GM12878 (cell line): ENCODE data around the gene IL17A. TPM values are rescaled to one million over a fixed set of nuclear protein-coding genes. Genes with fewer than 3 reads are reported as not detected.
A peak's percentile ranks its signal among the peaks of the same experiment; 100 is the strongest.

Experiments used
- ATF2 ChIP-seq: IDR thresholded peaks from 2 replicates; pipeline ENCODE4 v1.6.1; 2012; ENCODE audit warnings: low read length, inconsistent platforms
- CHD2 ChIP-seq: IDR thresholded peaks from 2 replicates; pipeline ENCODE4 v1.6.1; 2011; ENCODE audit warnings: low read depth, low read length, improper control_type of control experiment, borderline replicate concordance
- HCFC1 ChIP-seq: fragments of 150-350 bp; IDR thresholded peaks from 2 replicates; pipeline ENCODE4 v1.6.1; 2014; ENCODE audit warnings: low read length
- JUNB ChIP-seq: IDR thresholded peaks from 2 replicates; pipeline ENCODE4 v1.6.1; 2016; ENCODE audit warnings: antibody characterized with exemption, mild to moderate bottlenecking
- KAT2A ChIP-seq: conservative IDR thresholded peaks from 2 replicates; pipeline ENCODE4 v1.6.1; 2011; ENCODE audit warnings: low read depth, low read length; ENCODE audit not compliant: control insufficient read depth
- NFIC ChIP-seq: IDR thresholded peaks from 2 replicates; pipeline ENCODE4 v1.6.1; 2012; ENCODE audit warnings: low read depth, mild to moderate bottlenecking, inconsistent platforms, low read length, moderate library complexity
- POLR2AphosphoS2 ChIP-seq: IDR thresholded peaks from 2 replicates; pipeline ENCODE4 v1.6.1; 2011; ENCODE audit warnings: low read depth, mild to moderate bottlenecking, low read length, improper control_type of control experiment, moderate library complexity
- RUNX3 ChIP-seq: IDR thresholded peaks from 2 replicates; pipeline ENCODE4 v1.6.1; 2012; ENCODE audit warnings: low read length, inconsistent platforms
- SMAD1 ChIP-seq: fragments of 450-650 bp; IDR thresholded peaks from 2 replicates; pipeline ENCODE4 v1.6.1; 2018; ENCODE audit warnings: mild to moderate bottlenecking, low read depth; ENCODE audit not compliant: partially characterized antibody
- YY1 ChIP-seq: IDR thresholded peaks from 2 replicates; pipeline ENCODE4 v1.6.1; 2011; ENCODE audit warnings: low read depth, mild to moderate bottlenecking, low read length
- ZBTB4 ChIP-seq: fragments of 450-650 bp; formaldehyde crosslinking; IDR thresholded peaks from 2 replicates; pipeline ENCODE4 v1.4.0; 2022; ENCODE audit warnings: mild to moderate bottlenecking, moderate library complexity
- ZNF592 ChIP-seq: fragments of 450-650 bp; IDR thresholded peaks from 2 replicates; pipeline ENCODE4 v1.6.1; 2017; ENCODE audit warnings: mild to moderate bottlenecking, moderate library complexity
- polyA plus RNA-seq, 11 experiments: library from polyadenylated mRNA; depleted of rRNA in 4 of 11; unstranded in 6 of 11; stranded (reverse) in 5 of 11; fragments of >200 nt; fragmentation: Nextera tagmentation in 4 of 11; fragmentation: Illumina TruSeq in 1 of 11; extraction: Ambion mirVana in 4 of 11; extraction: Trizol in 1 of 11; gene quantifications; 1 replicate in 1 of 11; 2 replicates in 10 of 11; pipeline versions ENCODE4 v1.2.1 to v1.2.3, GENCODE V29; 2011 to 2016; ENCODE audit warnings: inconsistent platforms in 2 of 11, missing spikeins in 2 of 11, low read depth in 1 of 11
- total RNA-seq, 4 experiments: library from RNA; depleted of rRNA in 3 of 4; stranded (reverse); fragments of >200 nt in 3 of 4; fragmentation: Illumina TruSeq in 1 of 4; extraction: Trizol in 1 of 4; gene quantifications; 2 replicates each; pipeline versions ENCODE4 v1.2.1 to v1.2.3, GENCODE V29; 2013 to 2021

The IL17A gene
- total and polyA plus RNA-seq, 10 of the 15 experiments (the other 5 are each of a cell fraction or from before 2014, with no cell fraction given) = not detected

- TF ChIP-seq RUNX3 (peak; percentile 62; the same call in 1 of the 2 replicates), ZBTB4 (CRISPR knock-in tag) (no peak), YY1 (no peak), CHD2 (no peak), NFIC (peak; percentile 64; the same call in 1 of the 2 replicates), KAT2A (no peak), HCFC1 (no peak), JUNB (peak; percentile 75), POLR2AphosphoS2 (no peak), ZNF592 (no peak), SMAD1 (no peak), ATF2 (0 out of 2 replicates have a peak, but pooled peaks have one; percentile 61)
- TF ChIP-seq, all 136 proteins: peak for 10
Observed at GRCh38 chr6:52161689-52162438, 24.3 kb upstream of the IL17A start (continued).
